SIG-M5 (cell line): Measurements from ENCODE around the gene STAM2.
"Not testable (repeated sequence)": the region's sequence is repeated elsewhere in the genome, so short reads cannot be mapped to it uniquely, and the experiment has no call there.

Experiments used
- DNase-seq: peaks from one replicate; lab custom pipeline; 2025; lab: John Stamatoyannopoulos, UW

STAM2 gene

GRCh38 chr2:152106464-152106863 lies 69.1 kb downstream of the STAM2 start:
- DNase-seq: no peak

- DNase-seq: no peak
These were observed 72.3 kb downstream of the STAM2 start for GRCh38 chr2:152103271-152103670.

GRCh38 chr2:152100961-152101360 lies 74.6 kb downstream of the STAM2 start:
- no peak for DNase-seq

- no peak for DNase-seq
These were observed 76.1 kb downstream of the STAM2 start for GRCh38 chr2:152099367-152100050.

- DNase-seq: no peak
These were observed 76.8 kb downstream of the STAM2 start, which contains the start of gene CACNB4 for GRCh38 chr2:152098496-152099366. CACNB4 (minus strand) TSS chr2:152099044.

- DNase-seq: no peak
These were observed 77.6 kb downstream of the STAM2 start for GRCh38 chr2:152097801-152098495.

GRCh38 chr2:152097290-152097800 lies 78.2 kb downstream of the STAM2 start:
- DNase-seq: no peak

GRCh38 chr2:152095146-152095545 lies 80.4 kb downstream of the STAM2 start:
- no peak for DNase-seq

- DNase-seq: no peak
These were observed 81.5 kb downstream of the STAM2 start for GRCh38 chr2:152094014-152094413.

GRCh38 chr2:152093464-152093863 lies 82.1 kb downstream of the STAM2 start:
- no peak for DNase-seq

GRCh38 chr2:152092095-152092494 lies 83.5 kb downstream of the STAM2 start:
- DNase-seq: no peak

- DNase-seq: not testable (repeated sequence)
These were observed 84.8 kb downstream of the STAM2 start for GRCh38 chr2:152090726-152091125.

- no peak for DNase-seq
These were observed 86.3 kb downstream of the STAM2 start for GRCh38 chr2:152089238-152089637.

- no peak for DNase-seq
These were observed 87.6 kb downstream of the STAM2 start for GRCh38 chr2:152088006-152088405.

- no peak for DNase-seq
These were observed 89.3 kb downstream of the STAM2 start for GRCh38 chr2:152086231-152086630.

GRCh38 chr2:152084076-152084475 lies 91.5 kb downstream of the STAM2 start:
- DNase-seq: no peak

GRCh38 chr2:152083202-152083875 lies 92.2 kb downstream of the STAM2 start:
- DNase-seq: no peak

- no peak for DNase-seq
These were observed 96.9 kb downstream of the STAM2 start for GRCh38 chr2:152078662-152079061.

- no peak for DNase-seq
These were observed 97.5 kb downstream of the STAM2 start for GRCh38 chr2:152078023-152078422.

- DNase-seq: no peak
These were observed 100.0 kb downstream of the STAM2 start for GRCh38 chr2:152075461-152076050.

GRCh38 chr2:152072011-152072410 lies 103.6 kb downstream of the STAM2 start:
- DNase-seq: no peak
